Activated CD8-positive, alpha-beta T cell treated with anti-CD3 and anti-CD28 coated beads for 36 hours (primary cell): ENCODE data around the gene SLC49A4. TPM values are rescaled to one million over a fixed set of nuclear protein-coding genes. Genes with fewer than 3 reads are reported as not detected.

ENCODE experiments used
- ATAC-seq: fragments of 200-7000 bp; cut with Tn5 transposase; one replicate; pipeline ENCODE4 v1.10.0; 2021; ENCODE audit warnings: mild to moderate bottlenecking, moderate library complexity
- CTCF ChIA-PET: fragments of 350-600 bp; sonication (Branson Sonifier 250); formaldehyde crosslinking; loops from one replicate; lab custom pipeline; 2021; ENCODE audit warnings: antibody characterized with exemption; lab: Charles Lee
- POLR2A ChIA-PET: fragments of 350-600 bp; sonication (Branson Sonifier 250); formaldehyde crosslinking; loops from one replicate; lab custom pipeline; 2021; ENCODE audit warnings: antibody characterized with exemption; lab: Charles Lee
- DNase-seq: peaks from one replicate; pipeline ENCODE4 v3.0.0-alpha.2; 2020
- H3K27ac Mint-ChIP-seq: one replicate; pipeline ENCODE4 v1.8.0; 2021; ENCODE audit warnings: mild to moderate bottlenecking, mixed read lengths
- H3K27me3 Mint-ChIP-seq: one replicate; pipeline ENCODE4 v1.8.0; 2021; ENCODE audit warnings: mixed read lengths
- H3K36me3 Mint-ChIP-seq: one replicate; pipeline ENCODE4 v1.8.0; 2021; ENCODE audit warnings: low read depth, mixed read lengths
- H3K4me1 Mint-ChIP-seq: one replicate; pipeline ENCODE4 v1.8.0; 2021; ENCODE audit warnings: low read depth, mixed read lengths
- H3K4me3 Mint-ChIP-seq: one replicate; pipeline ENCODE4 v1.8.0; 2021; ENCODE audit warnings: mild to moderate bottlenecking, moderate library complexity, mixed read lengths
- H3K9me3 Mint-ChIP-seq: one replicate; pipeline ENCODE4 v1.8.0; 2021; ENCODE audit warnings: mixed read lengths
- intact Hi-C: fragments of 100-400 bp; cut with micrococcal nuclease; formaldehyde crosslinking; loops from one replicate; pipeline ENCODE4 v1.10.0; 2022
- total RNA-seq, 2 experiments: library from RNA; stranded (reverse); gene quantifications; one replicate each; pipeline ENCODE4 v1.2.3, GENCODE V29; 2021
- TF ChIP-seq, protein P1 (sequence below): fragments of 200-600 bp; IDR thresholded peaks from one replicate; pipeline ENCODE4 v1.8.0; 2022; ENCODE audit warnings: antibody characterized with exemption, mild to moderate bottlenecking

Gene SLC49A4
- total RNA-seq, 2 experiments from 2014 or later = 1.6 to 1.9 TPM

GRCh38 chr3:122918576-122919290, 123.9 kb downstream of the SLC49A4 start:
- intact Hi-C loops = no loop called here
- no peak for ATAC-seq
- Mint-ChIP-seq H3K4me1 (peaks cover 6% of the 10 kb centered on the region), H3K9me3 (no peaks in the 10 kb centered on the region), H3K27ac (no peak overlapping the region), H3K4me3 (no peak overlapping the region), H3K27me3 (peaks cover 15% of the 10 kb centered on the region), H3K36me3 (no peaks in the 10 kb centered on the region)
- TF ChIP-seq, protein P1, sequence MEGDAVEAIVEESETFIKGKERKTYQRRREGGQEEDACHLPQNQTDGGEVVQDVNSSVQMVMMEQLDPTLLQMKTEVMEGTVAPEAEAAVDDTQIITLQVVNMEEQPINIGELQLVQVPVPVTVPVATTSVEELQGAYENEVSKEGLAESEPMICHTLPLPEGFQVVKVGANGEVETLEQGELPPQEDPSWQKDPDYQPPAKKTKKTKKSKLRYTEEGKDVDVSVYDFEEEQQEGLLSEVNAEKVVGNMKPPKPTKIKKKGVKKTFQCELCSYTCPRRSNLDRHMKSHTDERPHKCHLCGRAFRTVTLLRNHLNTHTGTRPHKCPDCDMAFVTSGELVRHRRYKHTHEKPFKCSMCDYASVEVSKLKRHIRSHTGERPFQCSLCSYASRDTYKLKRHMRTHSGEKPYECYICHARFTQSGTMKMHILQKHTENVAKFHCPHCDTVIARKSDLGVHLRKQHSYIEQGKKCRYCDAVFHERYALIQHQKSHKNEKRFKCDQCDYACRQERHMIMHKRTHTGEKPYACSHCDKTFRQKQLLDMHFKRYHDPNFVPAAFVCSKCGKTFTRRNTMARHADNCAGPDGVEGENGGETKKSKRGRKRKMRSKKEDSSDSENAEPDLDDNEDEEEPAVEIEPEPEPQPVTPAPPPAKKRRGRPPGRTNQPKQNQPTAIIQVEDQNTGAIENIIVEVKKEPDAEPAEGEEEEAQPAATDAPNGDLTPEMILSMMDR = no peak
- ChIA-PET POLR2A (no interaction called here), CTCF (interaction anchor here (1.2 kb wide), 1 partner anchor 24 kb away, joined by 3 read pairs; no protein-coding TSS in a partner anchor)
- DNase-seq = no peak

DNA sequence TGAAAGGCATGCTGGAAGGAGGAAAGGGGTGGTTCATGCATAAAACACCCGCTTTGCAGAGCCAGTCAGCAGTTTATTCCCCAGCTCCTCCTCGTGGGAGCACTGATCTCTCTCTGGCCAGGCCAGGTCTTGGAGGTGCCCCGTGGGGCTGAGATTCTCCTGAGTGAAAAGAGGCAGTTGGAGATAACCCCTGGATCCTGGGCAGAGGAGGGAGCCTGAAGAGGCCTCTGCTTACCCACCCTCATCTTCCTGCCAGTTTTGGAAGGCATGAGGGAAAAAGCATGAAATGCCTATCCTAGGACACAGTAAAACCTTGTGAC, 124.4 kb downstream of the SLC49A4 start:
- TF ChIP-seq, protein P1 = no peak
- intact Hi-C loops = no loop called here
- ATAC-seq (no peak), DNase-seq (no peak)
- H3K4me1 Mint-ChIP-seq = peaks cover 6% of the 10 kb centered on the region
- H3K36me3 Mint-ChIP-seq = no peaks in the 10 kb centered on the region
- H3K27ac Mint-ChIP-seq = no peak overlapping the region
- no peak overlapping the region for H3K4me3 Mint-ChIP-seq
- no peaks in the 10 kb centered on the region for H3K9me3 Mint-ChIP-seq
- peaks cover 11% of the 10 kb centered on the region for H3K27me3 Mint-ChIP-seq
- ChIA-PET CTCF (no interaction called here), POLR2A (no interaction called here)

DNA sequence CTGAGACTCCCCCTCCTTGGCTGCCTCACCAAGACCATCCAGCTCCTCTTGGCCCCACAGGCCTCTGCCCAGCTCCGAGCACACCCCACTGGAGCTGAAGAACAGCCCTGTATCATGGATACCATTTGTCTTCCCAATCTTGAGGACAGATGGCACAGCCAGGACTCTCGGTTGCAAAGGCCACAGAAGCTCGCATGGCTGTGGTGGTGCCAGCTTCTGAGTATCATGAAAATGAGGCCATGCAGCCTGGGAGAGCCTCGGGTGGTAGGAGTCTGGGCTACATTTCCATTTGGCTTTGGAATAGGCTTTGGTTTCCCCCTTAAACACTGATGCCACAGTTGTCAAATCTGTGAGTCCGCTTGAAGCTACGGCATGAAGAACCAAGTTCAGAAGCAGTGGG, 126.1 kb downstream of the SLC49A4 start:
- DNase-seq (no peak), ATAC-seq (no peak)
- Mint-ChIP-seq H3K27ac (no peak overlapping the region), H3K4me1 (peaks cover 4% of the 10 kb centered on the region), H3K36me3 (no peaks in the 10 kb centered on the region), H3K27me3 (peaks cover 10% of the 10 kb centered on the region), H3K9me3 (no peaks in the 10 kb centered on the region), H3K4me3 (no peak overlapping the region)
- ChIA-PET POLR2A (interaction anchor here (0.9 kb wide), 1 partner anchor 19 kb away, joined by 3 read pairs; no protein-coding TSS in a partner anchor), CTCF (interaction anchor here (0.8 to 1.7 kb wide), 5 partner anchors 16 to 166 kb away, joined by 3 to 4 read pairs (median 3); no protein-coding TSS in a partner anchor)
- TF ChIP-seq, protein P1 = no peak
- intact Hi-C loops = no loop called here

DNA sequence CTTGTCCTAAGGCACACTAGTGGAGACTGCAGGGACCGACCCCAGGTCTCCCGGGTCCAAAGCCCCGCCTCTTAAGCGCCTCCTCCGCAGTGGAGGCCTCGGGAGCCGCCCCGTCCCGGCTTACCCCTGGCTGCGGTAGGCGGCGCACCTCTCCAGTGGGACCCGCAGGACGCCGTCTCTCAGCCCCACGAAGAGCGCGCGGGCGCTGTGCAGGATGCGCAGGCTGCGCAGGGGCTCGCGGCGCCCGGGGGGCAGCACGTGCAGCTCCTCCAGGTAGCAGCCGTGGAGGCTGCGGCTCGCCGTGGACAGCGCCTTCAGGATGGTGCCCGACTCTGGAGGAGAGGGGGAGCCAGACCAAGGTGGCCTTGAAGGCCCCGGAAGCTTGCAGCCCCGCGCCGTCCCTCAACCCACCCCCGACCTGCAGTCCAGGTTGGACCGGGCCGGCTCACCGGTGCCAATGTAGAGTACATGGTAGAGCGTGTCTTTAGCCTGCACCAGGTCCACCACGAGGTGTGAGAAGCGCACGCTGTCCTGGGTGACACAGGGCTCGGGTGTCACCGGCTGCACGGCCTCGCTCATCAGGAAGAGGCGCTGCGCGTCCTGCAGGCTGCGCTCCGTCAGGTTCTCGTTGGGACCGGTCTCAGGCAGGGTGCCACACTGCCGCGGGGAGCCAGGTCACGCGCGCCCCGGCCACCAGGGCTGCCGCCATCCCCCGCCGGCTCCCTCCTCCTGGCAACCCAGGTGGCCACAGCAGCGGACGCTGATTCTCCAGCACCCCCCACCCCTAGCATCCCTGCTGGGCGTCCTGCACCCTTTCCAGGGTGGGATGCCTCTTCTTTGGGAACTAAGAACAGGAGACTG, 127.2 kb downstream of the SLC49A4 start:
- H3K27me3 Mint-ChIP-seq = peaks cover 10% of the 10 kb centered on the region
- peaks cover 2% of the 10 kb centered on the region for H3K4me1 Mint-ChIP-seq
- H3K9me3 Mint-ChIP-seq = no peaks in the 10 kb centered on the region
- no peak overlapping the region for H3K27ac Mint-ChIP-seq
- DNase-seq = peak; percentile 65
- no peaks in the 10 kb centered on the region for H3K36me3 Mint-ChIP-seq
- ATAC-seq = peak; percentile 91
- no peak overlapping the region for H3K4me3 Mint-ChIP-seq
- TF ChIP-seq, protein P1 = no peak
- ChIA-PET POLR2A (no interaction called here), CTCF (interaction anchor here (1.3 to 1.7 kb wide), 3 partner anchors 15 to 167 kb away, joined by 3 to 4 read pairs (median 4); no protein-coding TSS in a partner anchor)
- intact Hi-C loops = no loop called here

- ATAC-seq = no peak
- Mint-ChIP-seq H3K9me3 (no peaks in the 10 kb centered on the region), H3K36me3 (no peaks in the 10 kb centered on the region), H3K4me3 (no peak overlapping the region), H3K27ac (no peak overlapping the region), H3K27me3 (peaks cover 10% of the 10 kb centered on the region), H3K4me1 (peaks cover 2% of the 10 kb centered on the region)
- DNase-seq = no peak
- POLR2A ChIA-PET = no interaction called here
- CTCF ChIA-PET = no interaction called here
- TF ChIP-seq, protein P1 = no peak
- intact Hi-C loops = no loop called here
Observed at GRCh38 chr3:122923611-122924010, 128.7 kb downstream of the SLC49A4 start.
